A549 treated with Mapracorat at 1 μM for 4 hours (cell line): ENCODE measurements around the gene PPIL3. TPM values are rescaled to one million over a fixed set of nuclear protein-coding genes. Genes with fewer than 3 reads are reported as not detected.

Experiments
- total RNA-seq: library from RNA; stranded (reverse); fragments of 200-300 nt; extraction: Qiagen RNA extraction; gene quantifications from 5 replicates; pipeline ENCODE4 v1.2.3, GENCODE V29; 2022

The PPIL3 gene
- 20.3 to 29.1 TPM (median 23.3 TPM) in 5 replicates for total RNA-seq

GRCh38 chr2:200888704-200889625 is at the start of gene PPIL3, which contains the start of gene NIF3L1:
Gene PPIL3, minus strand, starts transcription at chr2:200889077. Its CDS starts 1,462 bp downstream, at chr2:200887615.
Gene NIF3L1, plus strand, starts transcription at chr2:200889371. Its CDS starts 2,573 bp downstream, at chr2:200891944.

GRCh38 chr2:200864176-200865034 is 24.5 kb downstream of the PPIL3 start, which contains the start of gene CLK1:
Gene CLK1, minus strand, starts transcription at chr2:200864658. Its CDS starts 2,796 bp downstream, at chr2:200861862.

Other genes starting within 250 kb of the PPIL3 start
- 351 to 573 TPM (median 455 TPM) in 5 replicates for gene BZW1, start 77.2 kb downstream of the PPIL3 start, total RNA-seq
- 32.6 to 36.5 TPM (median 35.1 TPM) in 5 replicates for gene CLK1, start 24.4 kb downstream of the PPIL3 start, total RNA-seq
- 35.4 to 44.2 TPM (median 36.3 TPM) in 5 replicates for gene NIF3L1, start 294 bp upstream of the PPIL3 start, total RNA-seq
- 10.8 to 14.1 TPM (median 13.4 TPM) in 5 replicates for gene ORC2, start 74.6 kb upstream of the PPIL3 start, total RNA-seq
- gene HYCC2, start 182.6 kb upstream of the PPIL3 start, total RNA-seq: 3.0 to 6.0 TPM (median 4.9 TPM) in 5 replicates
- gene NDUFB3, start 182.9 kb upstream of the PPIL3 start, total RNA-seq: 130 to 169 TPM (median 138 TPM) in 5 replicates
- 77.6 to 109 TPM (median 97.5 TPM) in 5 replicates for gene CFLAR, start 227.1 kb upstream of the PPIL3 start, total RNA-seq